GM12878 (cell line): ENCODE data around the gene ABCG5. TPM values are rescaled to one million over a fixed set of nuclear protein-coding genes. Genes with fewer than 3 reads are reported as not detected.

ENCODE experiments used
- ATAC-seq: fragments of 200-7000 bp; cut with Tn5 transposase; 3 replicates; pipeline ENCODE4 v1.9.1; 2020; ENCODE audit warnings: mild to moderate bottlenecking, moderate library complexity
- BruUV-seq: library from RNA; stranded (reverse); fragments of 400-500 nt; replicated peaks from 2 replicates; lab custom pipeline; 2021; lab: Mats Ljungman, UMichigan
- CTCF ChIA-PET: fragments of 300-600 bp; sonication (Branson Sonifier 250); formaldehyde crosslinking; extraction: SDS; loops from one replicate; lab custom pipeline; 2021; ENCODE audit warnings: inconsistent platforms; lab: Yijun Ruan, JAX
- POLR2A ChIA-PET: fragments of 350-600 bp; formaldehyde crosslinking; extraction: SDS; loops from one replicate; lab custom pipeline; 2021; ENCODE audit warnings: inconsistent platforms; lab: Charles Lee
- RAD21 ChIA-PET: fragments of 300-600 bp; sonication (Branson Sonifier 250); formaldehyde crosslinking; loops from one replicate; lab custom pipeline; 2023; ENCODE audit warnings: antibody characterized with exemption; ENCODE audit not compliant: unreplicated experiment; lab: Charles Lee
- SMC1A ChIA-PET: fragments of 300-600 bp; sonication (Branson Sonifier 250); formaldehyde crosslinking; loops from one replicate; lab custom pipeline; 2023; ENCODE audit not compliant: unreplicated experiment, uncharacterized antibody; lab: Charles Lee
- DNase-seq: peaks from one replicate; pipeline ENCODE4 v3.0.0-alpha.2; 2011; ENCODE audit warnings: low read depth, low spot score
- FAIRE-seq: peaks from 3 replicates; lab custom pipeline; 2011; peaks lifted over from hg19 to GRCh38; lab: Jason Lieb, UNC
- H2AFZ ChIP-seq: 2 replicates; pipeline ENCODE4 v1.6.0; 2011; ENCODE audit warnings: low read depth, low read length, control low read depth; ENCODE audit not compliant: control insufficient read depth
- H3K27ac ChIP-seq: 2 replicates; pipeline ENCODE4 v1.5.1; 2011; ENCODE audit warnings: control low read depth; ENCODE audit not compliant: control insufficient read depth, insufficient read depth
- H3K27me3 ChIP-seq, 2 experiments: replicated peaks in 1 of 2; 2 replicates each; pipeline versions ENCODE4 v1.6.0 to v1.6.1; 2011; ENCODE audit warnings: low read length in 1 of 2; ENCODE audit not compliant: control insufficient read depth in 2 of 2, insufficient read depth in 2 of 2
- H3K36me3 ChIP-seq, 2 experiments: 2 replicates each; pipeline ENCODE4 v1.5.1; 2011; ENCODE audit warnings: low read length in 1 of 2; ENCODE audit not compliant: control insufficient read depth in 2 of 2, insufficient read depth in 2 of 2
- H3K4me1 ChIP-seq: 2 replicates; pipeline ENCODE4 v1.6.1; 2011; ENCODE audit warnings: mild to moderate bottlenecking, low read length, moderate library complexity, mixed read lengths; ENCODE audit not compliant: control insufficient read depth, insufficient read depth
- H3K4me2 ChIP-seq: 2 replicates; pipeline ENCODE4 v1.6.0; 2011; ENCODE audit warnings: control low read depth; ENCODE audit not compliant: control insufficient read depth, insufficient read depth
- H3K4me3 ChIP-seq: fragments of 200-600 bp; sonication (generic); 2 replicates; pipeline ENCODE4 v1.5.1; 2016
- H3K79me2 ChIP-seq: 2 replicates; pipeline ENCODE4 v1.6.0; 2011; ENCODE audit warnings: low read length; ENCODE audit not compliant: control insufficient read depth, insufficient read depth
- H3K9ac ChIP-seq: 2 replicates; pipeline ENCODE4 v1.8.0; 2011; ENCODE audit warnings: low read length, control low read depth, mixed read lengths; ENCODE audit not compliant: control insufficient read depth, insufficient read depth
- H3K9me3 ChIP-seq: replicated peaks from 3 replicates; pipeline ENCODE4 v1.5.1; 2011; ENCODE audit warnings: mild to moderate bottlenecking, low read length; ENCODE audit not compliant: control insufficient read depth, insufficient read depth
- H4K20me1 ChIP-seq: 2 replicates; pipeline ENCODE4 v1.6.0; 2011; ENCODE audit not compliant: control insufficient read depth, insufficient read depth
- BRCA1 ChIP-seq: IDR thresholded peaks from 2 replicates; pipeline ENCODE4 v1.6.1; 2011; ENCODE audit warnings: low read depth, low read length, improper control_type of control experiment
- CHD4 ChIP-seq: fragments of 200-600 bp; sonication (generic); IDR thresholded peaks from 2 replicates; pipeline ENCODE4 v1.6.1; 2016; ENCODE audit warnings: mild to moderate bottlenecking
- CTCF ChIP-seq, 3 experiments: IDR thresholded peaks in 2 of 3; conservative IDR thresholded peaks in 1 of 3; 2 replicates each; pipeline ENCODE4 v1.5.1; 2011; ENCODE audit warnings: low read depth in 3 of 3, low read length in 3 of 3, mild to moderate bottlenecking in 3 of 3, control low read depth in 2 of 3, moderate library complexity in 2 of 3, inconsistent platforms in 1 of 3, mixed read lengths in 1 of 3; ENCODE audit not compliant: control insufficient read depth in 2 of 3, insufficient read depth in 1 of 3; ENCODE audit errors: extremely low read depth in 1 of 3
- EP300 ChIP-seq, 2 experiments: fragments of 150-350 bp in 1 of 2; IDR thresholded peaks; 2 replicates each; pipeline ENCODE4 v1.6.1; 2011 to 2012; ENCODE audit warnings: low read depth in 2 of 2, low read length in 2 of 2, borderline replicate concordance in 1 of 2, improper control_type of control experiment in 1 of 2, inconsistent platforms in 1 of 2; ENCODE audit not compliant: control insufficient read depth in 1 of 2
- ETV6 ChIP-seq, 2 experiments: fragments of 450-650 bp in 1 of 2; IDR thresholded peaks in 1 of 2; conservative IDR thresholded peaks in 1 of 2; 2 replicates each; pipeline ENCODE4 v1.6.1; 2014; ENCODE audit warnings: antibody characterized with exemption in 1 of 2, borderline replicate concordance in 1 of 2, low read depth in 1 of 2, mild to moderate bottlenecking in 1 of 2, moderate library complexity in 1 of 2
- FOS ChIP-seq: IDR thresholded peaks from 3 replicates; pipeline ENCODE4 v1.6.1; 2011; ENCODE audit warnings: borderline replicate concordance; ENCODE audit not compliant: insufficient read length; ENCODE audit errors: extremely low read depth
- MTA3 ChIP-seq: IDR thresholded peaks from 2 replicates; pipeline ENCODE4 v1.6.1; 2012; ENCODE audit warnings: low read length, inconsistent platforms, borderline replicate concordance
- NFIC ChIP-seq: IDR thresholded peaks from 2 replicates; pipeline ENCODE4 v1.6.1; 2012; ENCODE audit warnings: low read depth, mild to moderate bottlenecking, inconsistent platforms, low read length, moderate library complexity
- NFYA ChIP-seq: IDR thresholded peaks from 2 replicates; pipeline ENCODE4 v1.6.1; 2011; ENCODE audit warnings: low read depth, mild to moderate bottlenecking, low read length, improper control_type of control experiment, borderline replicate concordance
- NR2F1 ChIP-seq: fragments of 450-650 bp; conservative IDR thresholded peaks from 2 replicates; pipeline ENCODE4 v1.6.1; 2017; ENCODE audit warnings: mild to moderate bottlenecking
- RELA ChIP-seq: fragments of 450-650 bp; IDR thresholded peaks from 2 replicates; pipeline ENCODE4 v1.8.0; 2014; ENCODE audit warnings: borderline replicate concordance; ENCODE audit not compliant: partially characterized antibody
- SIN3A ChIP-seq: IDR thresholded peaks from 2 replicates; pipeline ENCODE4 v1.6.1; 2012; ENCODE audit warnings: low read depth, low read length, improper control_type of control experiment
- SMAD1 ChIP-seq: fragments of 450-650 bp; IDR thresholded peaks from 2 replicates; pipeline ENCODE4 v1.6.1; 2018; ENCODE audit warnings: mild to moderate bottlenecking, low read depth; ENCODE audit not compliant: partially characterized antibody
- SMC3 ChIP-seq: IDR thresholded peaks from 2 replicates; pipeline ENCODE4 v1.6.1; 2011; ENCODE audit warnings: low read length, improper control_type of control experiment, borderline replicate concordance
- ZNF384 ChIP-seq: IDR thresholded peaks from 2 replicates; pipeline ENCODE4 v1.6.1; 2012; ENCODE audit warnings: low read depth, mild to moderate bottlenecking, low read length, improper control_type of control experiment, borderline replicate concordance
- WGBS: methylation state at CpG from one replicate; pipeline ENCODE4 v1.1.6; 2016; ENCODE audit warnings: low lambda C conversion rate; ENCODE audit not compliant: insufficient replicate concordance, insufficient coverage; ENCODE audit errors: missing lambda C conversion rate; 5-methylcytosine and 5-hydroxymethylcytosine counted together
- in situ Hi-C: fragments of 300-500 bp; cut with MboI; formaldehyde crosslinking; loops from 9 replicates; pipeline ENCODE4 v1.14.3; 2018; ENCODE audit warnings: mixed read lengths
- intact Hi-C: fragments of 100-400 bp; cut with micrococcal nuclease; formaldehyde crosslinking; loops from one replicate; pipeline ENCODE4 v1.14.2; 2022; ENCODE audit not compliant: unreplicated experiment
- polyA plus RNA-seq, 11 experiments: library from polyadenylated mRNA; depleted of rRNA in 4 of 11; unstranded in 6 of 11; stranded (reverse) in 5 of 11; fragments of >200 nt; fragmentation: Nextera tagmentation in 4 of 11; fragmentation: Illumina TruSeq in 1 of 11; extraction: Ambion mirVana in 4 of 11; extraction: Trizol in 1 of 11; gene quantifications; 1 replicate in 1 of 11; 2 replicates in 10 of 11; pipeline versions ENCODE4 v1.2.1 to v1.2.3, GENCODE V29; 2011 to 2016; ENCODE audit warnings: inconsistent platforms in 2 of 11, missing spikeins in 2 of 11, low read depth in 1 of 11
- total RNA-seq, 4 experiments: library from RNA; depleted of rRNA in 3 of 4; stranded (reverse); fragments of >200 nt in 3 of 4; fragmentation: Illumina TruSeq in 1 of 4; extraction: Trizol in 1 of 4; gene quantifications; 2 replicates each; pipeline versions ENCODE4 v1.2.1 to v1.2.3, GENCODE V29; 2013 to 2021

Gene ABCG5
- total and polyA plus RNA-seq, 10 of the 15 experiments (the other 5 are each of a cell fraction or from before 2014, with no cell fraction given): not detected

- TF ChIP-seq NFIC: no peak
- no peak for TF ChIP-seq SIN3A
- no peak for TF ChIP-seq BRCA1
- no peak for TF ChIP-seq ETV6 (conservative IDR thresholded peaks at IDR 0.05 in 1 of 2, IDR thresholded peaks at IDR 0.05 in 1 of 2; ENCODE audit: borderline replicate concordance in 1 of 2, low read depth in 1 of 2)
- no peak for TF ChIP-seq ZNF384
- CTCF ChIA-PET: no interaction called here
- H3K27me3 ChIP-seq: peaks cover 3 to 4% of the 10 kb centered on the region in 2 experiments; a peak in 2 of 4 replicates
- no peak overlapping the region for H2AFZ ChIP-seq
- POLR2A ChIA-PET: interaction anchor here (0.7 kb wide), 1 partner anchor 15 kb away, joined by 4 read pairs; no protein-coding TSS in a partner anchor
- no TSS peak for BruUV-seq
- in situ Hi-C loops: no loop called here
- H3K36me3 ChIP-seq: no peaks in the 10 kb centered on the region
- H3K9me3 ChIP-seq: no peaks in the 10 kb centered on the region
- H3K4me1 ChIP-seq: no peaks in the 10 kb centered on the region
- FAIRE-seq: no peak
- H4K20me1 ChIP-seq: no peaks in the 10 kb centered on the region
- SMC1A ChIA-PET: no interaction called here
- 31% methylated on average over 14 of the region's 14 CpGs for WGBS
- intact Hi-C loops: no loop called here
- H3K79me2 ChIP-seq: no peaks in the 10 kb centered on the region
- no peak for ATAC-seq
- no peak for DNase-seq
- H3K4me3 ChIP-seq: no peak overlapping the region
- H3K27ac ChIP-seq: no peak overlapping the region
- H3K4me2 ChIP-seq: no peak overlapping the region
- H3K9ac ChIP-seq: no peak overlapping the region
- RAD21 ChIA-PET: no interaction called here
Observed at GRCh38 chr2:43841949-43842865, 3.6 kb upstream of the ABCG5 start.

GRCh38 chr2:43840965-43841364 is 2.3 kb upstream of the ABCG5 start:
- RAD21 ChIA-PET: no interaction called here
- SMC1A ChIA-PET: no interaction called here
- no peak overlapping the region for H2AFZ ChIP-seq
- in situ Hi-C loops: no loop called here
- H3K4me2 ChIP-seq: no peak overlapping the region
- H3K9me3 ChIP-seq: no peaks in the 10 kb centered on the region
- BruUV-seq: no TSS peak
- WGBS: 32% methylated on average over 5 of the region's 5 CpGs
- H3K4me3 ChIP-seq: no peak overlapping the region
- no peaks in the 10 kb centered on the region for H3K36me3 ChIP-seq
- CTCF ChIA-PET: interaction anchor here (1.2 kb wide), 1 partner anchor 37 kb away, joined by 5 read pairs; no protein-coding TSS in a partner anchor
- no peak overlapping the region for H3K9ac ChIP-seq
- no peaks in the 10 kb centered on the region for H3K79me2 ChIP-seq
- no peak for DNase-seq
- FAIRE-seq: no peak
- peaks cover 4 to 6% of the 10 kb centered on the region in 2 experiments; a peak in 3 of 4 replicates for H3K27me3 ChIP-seq
- POLR2A ChIA-PET: no interaction called here
- no peak for ATAC-seq
- H3K4me1 ChIP-seq: no peaks in the 10 kb centered on the region
- H3K27ac ChIP-seq: no peak overlapping the region
- H4K20me1 ChIP-seq: no peaks in the 10 kb centered on the region
- intact Hi-C loops: no loop called here
- TF ChIP-seq FOS (no peak), SMAD1 (no peak), RELA (no peak), EP300 (IDR thresholded peaks at IDR 0.05; ENCODE audit: borderline replicate concordance in 1 of 2, control insufficient read depth in 1 of 2, low read depth in 2 of 2, low read length in 2 of 2) (no peak), NFIC (no peak), NR2F1 (no peak), SMC3 (no peak), CHD4 (no peak), CTCF (IDR thresholded peaks at IDR 0.05 in 2 of 3, conservative IDR thresholded peaks at IDR 0.05 in 1 of 3; ENCODE audit: control insufficient read depth in 2 of 3, extremely low read depth in 1 of 3, insufficient read depth in 1 of 3, low read depth in 3 of 3, low read length in 3 of 3) (no peak), NFYA (no peak), MTA3 (no peak)
